ENCODE results near the gene BEST4. TPM values are rescaled to one million over a fixed set of nuclear protein-coding genes. Genes with fewer than 3 reads are reported as not detected.

BEST4 gene
- total and polyA plus RNA-seq, 2 donors (not counting 3 experiments of a cell fraction or from before 2014, with no cell fraction given), result 0.21 TPM; not detected in 1

- dilution Hi-C loops (cut with MboI; ENCODE audit: extremely low pct_ligation_motif_present, low sequenced_read_pairs), result no loop called here
- Histone ChIP-seq H4K20me1 (replicated peaks; ENCODE audit: control insufficient read depth, extremely low read depth, insufficient read depth, low read length) (no peaks in the 10 kb centered on the region), H3K27ac (ENCODE audit: insufficient read depth, low read depth, low read length) (no peak overlapping the region), H3K79me2 (ENCODE audit: control insufficient read depth, insufficient read depth, low read length) (peaks cover 35% of the 10 kb centered on the region), H3K36me3 (ENCODE audit: control insufficient read depth in 2 of 2, extremely low read depth in 1 of 2, insufficient read depth in 2 of 2, low read length in 2 of 2) (peaks cover 17 to 22% of the 10 kb centered on the region in 2 experiments), H3K4me1 (ENCODE audit: control insufficient read depth, extremely low read depth, insufficient read depth, low read length) (peaks cover 17% of the 10 kb centered on the region), H3K9me1 (replicated peaks; ENCODE audit: control insufficient read depth, extremely low read depth, insufficient read depth, low read length) (no peaks in the 10 kb centered on the region), H3K4me2 (ENCODE audit: insufficient read depth, low read length) (no peak overlapping the region), H3K9me3 (replicated peaks; ENCODE audit: control insufficient read depth, insufficient read depth, low read length) (no peaks in the 10 kb centered on the region), H3K4me3 (replicated peaks in 1 of 3; ENCODE audit: insufficient read depth in 1 of 3, low read depth in 1 of 3, low read length in 3 of 3) (no peak overlapping the region), H3K9ac (replicated peaks; ENCODE audit: extremely low read depth, insufficient read depth, low read length) (no peak overlapping the region), H3K27me3 (ENCODE audit: control insufficient read depth in 2 of 2, insufficient read depth in 2 of 2, low read length in 2 of 2) (no peaks in the 10 kb centered on the region), H2AFZ (ENCODE audit: low read depth, low read length) (no peak overlapping the region)
- DNase-seq (ENCODE audit: low read depth, low spot score), result no peak
- intact Hi-C loops (cut with micrococcal nuclease), result no loop called here
- CTCF ChIA-PET, result interaction anchor here (2.6 kb wide), 1 partner anchor 51 kb away, joined by 8 read pairs; the partner anchor contains the start of gene RNU5D-1
- BruUV-seq (replicated peaks), result no TSS peak
- no peak for FAIRE-seq
- TF ChIP-seq FOS (IDR thresholded peaks at IDR 0.05; ENCODE audit: borderline replicate concordance, insufficient read depth, low read length) (no peak), POLR2AphosphoS5 (IDR thresholded peaks at IDR 0.05; ENCODE audit: insufficient read depth, low read depth, low read length) (peak; percentile 18)
- POLR2A ChIA-PET, result interaction anchor here (0.8 kb wide), 1 partner anchor 50 kb away, joined by 3 read pairs; the partner anchor contains the start of gene RNU5D-1
These were observed 7.3 kb downstream of the BEST4 start for GRCh38 chr1:44780583-44781121.

DNA sequence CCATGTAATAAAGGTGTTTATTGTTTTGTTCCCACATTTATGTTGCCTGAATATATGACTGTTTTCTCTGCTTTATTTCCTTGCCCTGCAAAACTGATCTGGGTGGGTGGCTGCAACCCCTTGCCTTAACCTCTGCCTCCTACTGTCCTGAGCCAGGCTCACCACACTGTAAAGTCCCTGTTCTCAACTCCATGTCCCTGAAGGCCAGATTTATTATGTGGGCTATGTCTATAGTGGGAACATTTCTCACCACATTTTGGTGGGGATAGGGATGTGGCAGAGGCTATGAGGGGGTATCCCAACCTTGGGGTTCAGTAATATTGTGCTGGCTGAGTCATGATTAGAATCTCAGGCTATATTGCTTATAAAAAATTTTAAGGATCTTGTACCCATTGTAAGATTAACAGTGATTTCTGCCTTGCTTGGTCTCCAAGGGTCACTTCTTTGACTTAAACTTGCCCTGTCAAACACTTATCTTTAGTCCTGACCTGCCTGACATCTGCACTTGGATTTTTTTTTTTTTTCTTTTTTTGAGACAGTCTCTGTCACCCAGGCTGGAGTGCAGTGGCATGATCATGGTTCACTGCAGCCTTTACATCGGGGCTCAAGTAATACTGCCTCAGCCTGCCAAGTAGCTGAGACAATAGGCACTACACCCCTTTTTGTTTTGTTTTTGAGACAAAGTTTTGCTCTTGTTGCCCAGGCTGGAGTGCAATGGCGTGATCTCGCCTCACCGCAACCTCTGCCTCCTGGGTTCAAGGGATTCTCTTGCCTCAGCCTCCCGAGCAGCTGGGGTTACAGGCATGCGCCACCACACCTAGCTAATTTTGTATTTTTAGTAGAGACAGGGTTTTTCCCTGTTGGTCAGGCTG lies 9.0 kb downstream of the BEST4 start:
- H2AFZ ChIP-seq (ENCODE audit: low read depth, low read length), result no peak overlapping the region
- no peaks in the 10 kb centered on the region for H3K9me3 ChIP-seq (replicated peaks; ENCODE audit: control insufficient read depth, insufficient read depth, low read length)
- ChIA-PET POLR2A (interaction anchor here (0.6 kb wide), 1 partner anchor 20 kb away, joined by 3 read pairs; no protein-coding TSS in a partner anchor), CTCF (interaction anchor here (2.6 kb wide), 1 partner anchor 49 kb away, joined by 8 read pairs; the partner anchor contains the start of gene RNU5D-1)
- peaks cover 16% of the 10 kb centered on the region for H3K4me1 ChIP-seq (ENCODE audit: control insufficient read depth, extremely low read depth, insufficient read depth, low read length)
- no peaks in the 10 kb centered on the region for H4K20me1 ChIP-seq (replicated peaks; ENCODE audit: control insufficient read depth, extremely low read depth, insufficient read depth, low read length)
- H3K9me1 ChIP-seq (replicated peaks; ENCODE audit: control insufficient read depth, extremely low read depth, insufficient read depth, low read length), result no peaks in the 10 kb centered on the region
- peaks cover 40% of the 10 kb centered on the region for H3K79me2 ChIP-seq (ENCODE audit: control insufficient read depth, insufficient read depth, low read length)
- dilution Hi-C loops (cut with MboI; ENCODE audit: extremely low pct_ligation_motif_present, low sequenced_read_pairs) (no loop called here), intact Hi-C loops (cut with micrococcal nuclease) (no loop called here)
- H3K4me3 ChIP-seq (replicated peaks in 1 of 3; ENCODE audit: insufficient read depth in 1 of 3, low read depth in 1 of 3, low read length in 3 of 3), result no peak overlapping the region
- H3K36me3 ChIP-seq (ENCODE audit: control insufficient read depth in 2 of 2, extremely low read depth in 1 of 2, insufficient read depth in 2 of 2, low read length in 2 of 2), result peaks cover 17 to 22% of the 10 kb centered on the region in 2 experiments
- BruUV-seq (replicated peaks), result no TSS peak
- no peak overlapping the region for H3K9ac ChIP-seq (replicated peaks; ENCODE audit: extremely low read depth, insufficient read depth, low read length)
- DNase-seq (ENCODE audit: low read depth, low spot score) (no peak), FAIRE-seq (no peak)
- H3K27me3 ChIP-seq (ENCODE audit: control insufficient read depth in 2 of 2, insufficient read depth in 2 of 2, low read length in 2 of 2), result no peaks in the 10 kb centered on the region
- no peak overlapping the region for H3K27ac ChIP-seq (ENCODE audit: insufficient read depth, low read depth, low read length)
- H3K4me2 ChIP-seq (ENCODE audit: insufficient read depth, low read length), result no peak overlapping the region
- TF ChIP-seq POLR2AphosphoS5 (IDR thresholded peaks at IDR 0.05; ENCODE audit: insufficient read depth, low read depth, low read length), result no peak
- TF ChIP-seq POLR2A (IDR thresholded peaks at IDR 0.05; ENCODE audit: low read depth, low read length), result no peak
- TF ChIP-seq, protein P1, sequence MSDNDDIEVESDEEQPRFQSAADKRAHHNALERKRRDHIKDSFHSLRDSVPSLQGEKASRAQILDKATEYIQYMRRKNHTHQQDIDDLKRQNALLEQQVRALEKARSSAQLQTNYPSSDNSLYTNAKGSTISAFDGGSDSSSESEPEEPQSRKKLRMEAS (IDR thresholded peaks at IDR 0.05; ENCODE audit: insufficient read depth, insufficient read length), result no peak
- no peak for TF ChIP-seq JUN (IDR thresholded peaks at IDR 0.05; ENCODE audit: borderline replicate concordance, insufficient read depth, insufficient read length, low read depth)
- no peak for TF ChIP-seq FOS (IDR thresholded peaks at IDR 0.05; ENCODE audit: borderline replicate concordance, insufficient read depth, low read length)

Measured in endothelial cell of umbilical vein (primary cell).